SK-N-SH (cell line): ENCODE measurements around the gene COL25A1. TPM values are rescaled to one million over a fixed set of nuclear protein-coding genes. Genes with fewer than 3 reads are reported as not detected.

Experiments used
- CTCF ChIA-PET: fragments of 300-600, 350-600 bp; formaldehyde crosslinking; extraction: SDS; loops from one replicate; lab custom pipeline; 2021; lab: Yijun Ruan, JAX
- POLR2A ChIA-PET: fragments of 350-600 bp; sonication (Branson Sonifier 250); formaldehyde crosslinking; extraction: SDS; loops from one replicate; lab custom pipeline; 2020; ENCODE audit warnings: antibody characterized with exemption, inconsistent platforms; lab: Yijun Ruan, JAX
- DNase-seq: peaks from one replicate; pipeline ENCODE4 v3.0.0; 2012
- H2AFZ ChIP-seq: fragments of 200-600 bp; sonication (generic); 2 replicates; pipeline ENCODE4 v1.8.1; 2016; ENCODE audit warnings: antibody characterized with exemption, mild to moderate bottlenecking, low read depth
- H3F3A ChIP-seq: fragments of 200-600 bp; sonication (generic); replicated peaks from 2 replicates; pipeline ENCODE3; 2016; ENCODE audit warnings: antibody characterized with exemption, mild to moderate bottlenecking; ENCODE audit not compliant: insufficient read depth
- H3K27ac ChIP-seq, 2 experiments: fragments of 200-500 bp in 1 of 2; fragments of 200-600 bp in 1 of 2; sonication (Bioruptor generic) in 1 of 2; sonication (generic), shearing (Covaris generic) in 1 of 2; 2 replicates each; pipeline versions ENCODE4 v1.5.1 to v1.6.1; 2014 to 2016; ENCODE audit warnings: low read depth in 2 of 2, inconsistent platforms in 1 of 2, low read length in 1 of 2, mild to moderate bottlenecking in 1 of 2, mixed read lengths in 1 of 2
- H3K27me3 ChIP-seq: fragments of 200-600 bp; sonication (generic), shearing (Covaris generic); 2 replicates; pipeline ENCODE4 v1.6.1; 2016; ENCODE audit warnings: mixed run types; ENCODE audit not compliant: insufficient read depth
- H3K36me3 ChIP-seq, 2 experiments: fragments of 200-500 bp in 1 of 2; fragments of 200-600 bp in 1 of 2; sonication (Bioruptor generic) in 1 of 2; sonication (generic) in 1 of 2; replicated peaks in 1 of 2; 2 replicates each; pipeline versions ENCODE3 to v1.5.1; 2014 to 2016; ENCODE audit warnings: low read length in 1 of 2, mild to moderate bottlenecking in 1 of 2; ENCODE audit not compliant: insufficient read depth in 2 of 2, control insufficient read depth in 1 of 2
- H3K4me1 ChIP-seq, 2 experiments: fragments of 200-500 bp in 1 of 2; fragments of 200-600 bp in 1 of 2; sonication (Bioruptor generic) in 1 of 2; sonication (generic), shearing (Covaris generic) in 1 of 2; 2 replicates each; pipeline versions ENCODE4 v1.5.1 to v1.6.1; 2014 to 2016; ENCODE audit warnings: low read depth in 1 of 2, low read length in 1 of 2, mixed run types in 1 of 2; ENCODE audit not compliant: insufficient read depth in 2 of 2, control insufficient read depth in 1 of 2
- H3K4me2 ChIP-seq: fragments of 200-600 bp; sonication (generic), shearing (Covaris generic); 2 replicates; pipeline ENCODE4 v1.6.1; 2017; ENCODE audit warnings: mixed run types
- H3K4me3 ChIP-seq, 2 experiments: fragments of 200-500 bp in 1 of 2; fragments of 200-600 bp in 1 of 2; sonication (Bioruptor generic) in 1 of 2; sonication (generic), shearing (Covaris generic) in 1 of 2; 2 replicates each; pipeline versions ENCODE4 v1.5.1 to v1.8.1; 2014 to 2016; ENCODE audit warnings: low read depth in 2 of 2, inconsistent platforms in 1 of 2, low read length in 1 of 2, mild to moderate bottlenecking in 1 of 2, mixed read lengths in 1 of 2, moderate library complexity in 1 of 2
- H3K79me2 ChIP-seq: fragments of 200-600 bp; sonication (generic); 2 replicates; pipeline ENCODE4 v1.8.1; 2017; ENCODE audit warnings: mild to moderate bottlenecking; ENCODE audit not compliant: insufficient read depth
- H3K9ac ChIP-seq: fragments of 200-600 bp; sonication (generic); 2 replicates; pipeline ENCODE4 v1.6.1; 2017; ENCODE audit warnings: mixed run types
- H3K9me2 ChIP-seq: fragments of 200-600 bp; sonication (generic); 2 replicates; pipeline ENCODE4 v1.6.1; 2017; ENCODE audit warnings: mixed run types
- H3K9me3 ChIP-seq: fragments of 200-600 bp; sonication (generic); 2 replicates; pipeline ENCODE4 v1.6.1; 2017; ENCODE audit warnings: mixed run types, mild to moderate bottlenecking, moderate library complexity
- H4K20me1 ChIP-seq: fragments of 200-600 bp; sonication (generic); 2 replicates; pipeline ENCODE4 v1.6.1; 2017; ENCODE audit warnings: mild to moderate bottlenecking, mixed run types; ENCODE audit not compliant: insufficient read depth
- CTCF ChIP-seq: fragments of 200-600 bp; sonication (generic); IDR thresholded peaks from 2 replicates; pipeline ENCODE4 v1.6.1; 2017; ENCODE audit warnings: antibody characterized with exemption, mild to moderate bottlenecking, moderate library complexity
- ELF1 ChIP-seq: IDR thresholded peaks from 2 replicates; pipeline ENCODE4 v1.4.0; 2012
- EP300 ChIP-seq, 2 experiments: IDR thresholded peaks; 2 replicates each; pipeline versions ENCODE4 v1.4.0 to v1.6.1; 2012; ENCODE audit warnings: borderline replicate concordance in 1 of 2, low read depth in 1 of 2, low read length in 1 of 2
- FOXM1 ChIP-seq: IDR thresholded peaks from 2 replicates; pipeline ENCODE4 v1.4.0; 2012; ENCODE audit warnings: low read depth, mild to moderate bottlenecking
- GABPA ChIP-seq: IDR thresholded peaks from 2 replicates; pipeline ENCODE4 v1.4.0; 2012; ENCODE audit warnings: low read depth, mild to moderate bottlenecking
- GATA2 ChIP-seq: sonication (generic); formaldehyde crosslinking; IDR thresholded peaks from 2 replicates; pipeline ENCODE4 v1.5.0; 2020; ENCODE audit warnings: mild to moderate bottlenecking, missing genetic modification reagents
- MAX ChIP-seq: IDR thresholded peaks from 2 replicates; pipeline ENCODE4 v1.4.0; 2012; ENCODE audit warnings: low read depth
- MEF2A ChIP-seq: IDR thresholded peaks from 2 replicates; pipeline ENCODE4 v1.4.0; 2012; ENCODE audit warnings: low read depth, borderline replicate concordance
- NRF1 ChIP-seq: IDR thresholded peaks from 2 replicates; pipeline ENCODE4 v1.6.1; 2012; ENCODE audit warnings: low read depth, mild to moderate bottlenecking, low read length
- RCOR1 ChIP-seq: fragments of 150-350 bp; IDR thresholded peaks from 2 replicates; pipeline ENCODE4 v1.6.1; 2017; ENCODE audit warnings: antibody characterized with exemption, low read length
- TEAD4 ChIP-seq: IDR thresholded peaks from 2 replicates; pipeline ENCODE4 v1.4.0; 2012; ENCODE audit warnings: mild to moderate bottlenecking, borderline replicate concordance; ENCODE audit not compliant: insufficient read depth
- YY1 ChIP-seq: IDR thresholded peaks from 2 replicates; pipeline ENCODE4 v1.4.0; 2012; ENCODE audit warnings: low read depth, mild to moderate bottlenecking
- ZBTB33 ChIP-seq: IDR thresholded peaks from 2 replicates; pipeline ENCODE4 v1.4.0; 2012; ENCODE audit warnings: low read depth, borderline replicate concordance
- WGBS: methylation state at CpG from one replicate; pipeline ENCODE4 v1.1.6; 2017; ENCODE audit warnings: low lambda C conversion rate; 5-methylcytosine and 5-hydroxymethylcytosine counted together
- polyA plus RNA-seq, 3 experiments: library from polyadenylated mRNA; depleted of rRNA; stranded (reverse); fragments of >200 nt; gene quantifications; 2 replicates each; pipeline ENCODE4 v1.2.3, GENCODE V29; 2012
- TF ChIP-seq, protein P1 (sequence below): IDR thresholded peaks from 2 replicates; pipeline ENCODE4 v1.4.0; 2012; ENCODE audit warnings: low read depth, borderline replicate concordance
- TF ChIP-seq, protein P2 (sequence below): IDR thresholded peaks from 2 replicates; pipeline ENCODE4; 2012
- TF ChIP-seq, protein P3 (sequence below): IDR thresholded peaks from 2 replicates; pipeline ENCODE4 v1.6.1; 2012; ENCODE audit warnings: mild to moderate bottlenecking, low read depth, low read length, moderate library complexity

Gene COL25A1
- polyA plus RNA-seq, 1 of the 3 experiments (the other 2 are of a cell fraction), result not detected

DNA sequence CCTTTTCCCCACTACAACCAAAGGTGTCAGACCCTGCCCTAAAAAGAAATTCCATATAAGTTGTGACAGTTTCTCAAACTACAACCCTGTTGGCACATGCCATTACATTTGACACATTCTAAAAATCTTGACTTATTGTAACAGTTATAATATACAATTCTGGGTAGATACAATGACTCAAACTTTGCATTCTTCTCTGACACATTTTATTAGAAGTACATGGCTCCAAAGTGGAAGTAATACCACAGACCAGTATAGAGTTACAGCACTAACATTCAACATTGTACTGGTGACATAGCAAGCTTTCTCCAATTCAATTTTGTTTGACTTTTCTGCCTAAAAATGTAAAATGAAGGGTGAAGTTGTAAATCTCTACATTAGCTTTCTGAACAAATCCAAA is 343.0 kb downstream of the COL25A1 start:
- CTCF ChIA-PET, result no interaction called here
- POLR2A ChIA-PET, result no interaction called here
- no peaks in the 10 kb centered on the region for H3K9me2 ChIP-seq
- no peaks in the 10 kb centered on the region; a peak in 1 of 4 replicates for H3K4me1 ChIP-seq
- no peaks in the 10 kb centered on the region for H3K79me2 ChIP-seq
- H3K36me3 ChIP-seq, result no peaks in the 10 kb centered on the region
- H3K9me3 ChIP-seq, result no peaks in the 10 kb centered on the region
- H3K27ac ChIP-seq, result no peak overlapping the region
- no peak overlapping the region for H3K4me3 ChIP-seq
- no peak for DNase-seq
- no peak overlapping the region for H2AFZ ChIP-seq
- H3K27me3 ChIP-seq, result no peaks in the 10 kb centered on the region; the same call in 1 of the 2 replicates
- H3K9ac ChIP-seq, result no peak overlapping the region
- no peaks in the 10 kb centered on the region for H3F3A ChIP-seq
- H3K4me2 ChIP-seq, result no peak overlapping the region
- no peak for TF ChIP-seq FOXM1
- TF ChIP-seq ELF1, result no peak
- TF ChIP-seq, protein P1, sequence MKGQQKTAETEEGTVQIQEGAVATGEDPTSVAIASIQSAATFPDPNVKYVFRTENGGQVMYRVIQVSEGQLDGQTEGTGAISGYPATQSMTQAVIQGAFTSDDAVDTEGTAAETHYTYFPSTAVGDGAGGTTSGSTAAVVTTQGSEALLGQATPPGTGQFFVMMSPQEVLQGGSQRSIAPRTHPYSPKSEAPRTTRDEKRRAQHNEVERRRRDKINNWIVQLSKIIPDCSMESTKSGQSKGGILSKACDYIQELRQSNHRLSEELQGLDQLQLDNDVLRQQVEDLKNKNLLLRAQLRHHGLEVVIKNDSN, result no peak
- TF ChIP-seq MEF2A, result no peak
- TF ChIP-seq ZBTB33, result no peak
- no peak for TF ChIP-seq EP300 (IDR thresholded peaks at IDR 0.05; ENCODE audit: borderline replicate concordance in 1 of 2, low read depth in 1 of 2, low read length in 1 of 2)
- TF ChIP-seq RCOR1, result no peak
- TF ChIP-seq, protein P2, sequence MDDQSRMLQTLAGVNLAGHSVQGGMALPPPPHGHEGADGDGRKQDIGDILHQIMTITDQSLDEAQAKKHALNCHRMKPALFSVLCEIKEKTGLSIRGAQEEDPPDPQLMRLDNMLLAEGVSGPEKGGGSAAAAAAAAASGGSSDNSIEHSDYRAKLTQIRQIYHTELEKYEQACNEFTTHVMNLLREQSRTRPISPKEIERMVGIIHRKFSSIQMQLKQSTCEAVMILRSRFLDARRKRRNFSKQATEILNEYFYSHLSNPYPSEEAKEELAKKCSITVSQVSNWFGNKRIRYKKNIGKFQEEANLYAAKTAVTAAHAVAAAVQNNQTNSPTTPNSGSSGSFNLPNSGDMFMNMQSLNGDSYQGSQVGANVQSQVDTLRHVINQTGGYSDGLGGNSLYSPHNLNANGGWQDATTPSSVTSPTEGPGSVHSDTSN, result no peak
- TF ChIP-seq MAX, result no peak
- no peaks in the 10 kb centered on the region for H4K20me1 ChIP-seq

- Histone ChIP-seq H3K9me3 (no peaks in the 10 kb centered on the region), H4K20me1 (no peaks in the 10 kb centered on the region), H3K36me3 (no peaks in the 10 kb centered on the region), H3K27me3 (no peaks in the 10 kb centered on the region; the same call in 1 of the 2 replicates), H3K27ac (no peak overlapping the region), H3F3A (no peaks in the 10 kb centered on the region), H3K9ac (no peak overlapping the region), H2AFZ (no peak overlapping the region), H3K4me1 (no peaks in the 10 kb centered on the region), H3K4me2 (no peak overlapping the region), H3K79me2 (no peaks in the 10 kb centered on the region), H3K9me2 (no peaks in the 10 kb centered on the region), H3K4me3 (no peak overlapping the region)
- POLR2A ChIA-PET, result no interaction called here
- 0% methylated on average over 3 of the region's 3 CpGs for WGBS
- CTCF ChIA-PET, result no interaction called here
- TF ChIP-seq CTCF, result no peak
- TF ChIP-seq NRF1, result no peak
- TF ChIP-seq, protein P3, sequence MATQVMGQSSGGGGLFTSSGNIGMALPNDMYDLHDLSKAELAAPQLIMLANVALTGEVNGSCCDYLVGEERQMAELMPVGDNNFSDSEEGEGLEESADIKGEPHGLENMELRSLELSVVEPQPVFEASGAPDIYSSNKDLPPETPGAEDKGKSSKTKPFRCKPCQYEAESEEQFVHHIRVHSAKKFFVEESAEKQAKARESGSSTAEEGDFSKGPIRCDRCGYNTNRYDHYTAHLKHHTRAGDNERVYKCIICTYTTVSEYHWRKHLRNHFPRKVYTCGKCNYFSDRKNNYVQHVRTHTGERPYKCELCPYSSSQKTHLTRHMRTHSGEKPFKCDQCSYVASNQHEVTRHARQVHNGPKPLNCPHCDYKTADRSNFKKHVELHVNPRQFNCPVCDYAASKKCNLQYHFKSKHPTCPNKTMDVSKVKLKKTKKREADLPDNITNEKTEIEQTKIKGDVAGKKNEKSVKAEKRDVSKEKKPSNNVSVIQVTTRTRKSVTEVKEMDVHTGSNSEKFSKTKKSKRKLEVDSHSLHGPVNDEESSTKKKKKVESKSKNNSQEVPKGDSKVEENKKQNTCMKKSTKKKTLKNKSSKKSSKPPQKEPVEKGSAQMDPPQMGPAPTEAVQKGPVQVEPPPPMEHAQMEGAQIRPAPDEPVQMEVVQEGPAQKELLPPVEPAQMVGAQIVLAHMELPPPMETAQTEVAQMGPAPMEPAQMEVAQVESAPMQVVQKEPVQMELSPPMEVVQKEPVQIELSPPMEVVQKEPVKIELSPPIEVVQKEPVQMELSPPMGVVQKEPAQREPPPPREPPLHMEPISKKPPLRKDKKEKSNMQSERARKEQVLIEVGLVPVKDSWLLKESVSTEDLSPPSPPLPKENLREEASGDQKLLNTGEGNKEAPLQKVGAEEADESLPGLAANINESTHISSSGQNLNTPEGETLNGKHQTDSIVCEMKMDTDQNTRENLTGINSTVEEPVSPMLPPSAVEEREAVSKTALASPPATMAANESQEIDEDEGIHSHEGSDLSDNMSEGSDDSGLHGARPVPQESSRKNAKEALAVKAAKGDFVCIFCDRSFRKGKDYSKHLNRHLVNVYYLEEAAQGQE, result no peak
- TF ChIP-seq MAX, result no peak
- no peak for TF ChIP-seq TEAD4
- TF ChIP-seq YY1, result no peak
- TF ChIP-seq GABPA, result no peak
- TF ChIP-seq GATA2 (CRISPR knock-in tag), result no peak
- no peak for TF ChIP-seq ZBTB33
- DNase-seq, result no peak
Observed at GRCh38 chr4:108954880-108955279, 347.6 kb downstream of the COL25A1 start.
